Measurements from ENCODE around the gene RAET1L. TPM values are rescaled to one million over a fixed set of nuclear protein-coding genes. Genes with fewer than 3 reads are reported as not detected.

RAET1L gene
- total RNA-seq, 2 donors from 2014 or later, result not detected

DNA sequence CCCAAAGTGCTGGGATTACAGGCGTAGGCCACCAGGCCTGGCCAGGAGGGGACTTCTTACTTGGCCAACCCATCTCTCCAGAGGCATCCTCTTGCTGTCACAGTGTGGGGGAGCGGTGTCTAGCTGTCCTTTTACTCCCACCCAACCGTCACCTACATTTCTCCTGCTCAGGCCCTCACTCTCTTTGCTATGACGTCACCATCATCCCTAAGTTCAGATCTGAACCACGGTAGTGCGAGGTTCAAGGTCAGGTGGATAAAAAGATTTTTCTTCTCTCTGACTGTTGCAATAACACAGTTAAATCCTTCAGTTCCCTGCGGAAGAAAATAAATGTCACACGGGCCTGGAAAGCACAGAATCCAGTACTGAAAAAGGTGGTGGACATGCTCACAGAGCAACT lies 7.3 kb upstream of the RAET1L start:
- Histone ChIP-seq H3K36me3 (no peaks in the 10 kb centered on the region), H3K27me3 (peaks cover 0 to 5% of the 10 kb centered on the region in 2 donors), H3K27ac (no peak overlapping the region), H3K4me3 (no peak overlapping the region), H3K4me1 (peaks cover 0 to 5% of the 10 kb centered on the region in 2 donors), H3K9me3 (no peaks in the 10 kb centered on the region)
- DNase-seq (ENCODE audit: low spot score), result no peak
- TF ChIP-seq, protein P1, sequence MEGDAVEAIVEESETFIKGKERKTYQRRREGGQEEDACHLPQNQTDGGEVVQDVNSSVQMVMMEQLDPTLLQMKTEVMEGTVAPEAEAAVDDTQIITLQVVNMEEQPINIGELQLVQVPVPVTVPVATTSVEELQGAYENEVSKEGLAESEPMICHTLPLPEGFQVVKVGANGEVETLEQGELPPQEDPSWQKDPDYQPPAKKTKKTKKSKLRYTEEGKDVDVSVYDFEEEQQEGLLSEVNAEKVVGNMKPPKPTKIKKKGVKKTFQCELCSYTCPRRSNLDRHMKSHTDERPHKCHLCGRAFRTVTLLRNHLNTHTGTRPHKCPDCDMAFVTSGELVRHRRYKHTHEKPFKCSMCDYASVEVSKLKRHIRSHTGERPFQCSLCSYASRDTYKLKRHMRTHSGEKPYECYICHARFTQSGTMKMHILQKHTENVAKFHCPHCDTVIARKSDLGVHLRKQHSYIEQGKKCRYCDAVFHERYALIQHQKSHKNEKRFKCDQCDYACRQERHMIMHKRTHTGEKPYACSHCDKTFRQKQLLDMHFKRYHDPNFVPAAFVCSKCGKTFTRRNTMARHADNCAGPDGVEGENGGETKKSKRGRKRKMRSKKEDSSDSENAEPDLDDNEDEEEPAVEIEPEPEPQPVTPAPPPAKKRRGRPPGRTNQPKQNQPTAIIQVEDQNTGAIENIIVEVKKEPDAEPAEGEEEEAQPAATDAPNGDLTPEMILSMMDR (IDR thresholded peaks at IDR 0.05), result no peak

- TF ChIP-seq, protein P1 (IDR thresholded peaks at IDR 0.05), result no peak
- Histone ChIP-seq H3K27ac (no peak overlapping the region), H3K27me3 (peaks cover 0 to 3% of the 10 kb centered on the region in 2 donors), H3K4me3 (no peak overlapping the region), H3K9me3 (no peaks in the 10 kb centered on the region), H3K4me1 (peaks cover 0 to 5% of the 10 kb centered on the region in 2 donors), H3K36me3 (no peaks in the 10 kb centered on the region)
- DNase-seq (ENCODE audit: low spot score), result no peak
These were observed 5.3 kb upstream of the RAET1L start for GRCh38 chr6:150030611-150031010.

DNA sequence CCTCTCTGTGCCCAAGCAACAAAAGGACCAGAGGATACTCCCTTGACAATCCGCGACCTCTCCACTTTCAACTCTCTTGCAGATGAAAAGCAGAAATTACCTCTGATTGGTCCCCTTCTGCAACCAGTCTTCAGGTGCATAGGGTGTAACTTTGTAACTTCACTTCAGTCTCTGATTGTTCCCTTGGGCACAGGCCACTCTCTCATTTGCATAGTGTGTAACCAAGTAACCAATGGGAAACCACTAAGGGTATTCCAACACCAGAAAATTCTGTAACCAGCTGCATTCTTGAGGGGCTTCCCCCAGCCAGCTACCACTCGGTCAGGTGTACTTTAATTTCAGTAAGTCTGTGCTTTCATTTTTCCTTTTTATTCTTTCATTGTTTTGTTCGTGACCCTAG lies 4.4 kb upstream of the RAET1L start:
- no peaks in the 10 kb centered on the region for H3K9me3 ChIP-seq
- peaks cover 0 to 14% of the 10 kb centered on the region in 2 donors for H3K4me1 ChIP-seq
- no peak for DNase-seq (ENCODE audit: low spot score)
- no peak overlapping the region for H3K4me3 ChIP-seq
- peaks cover 0 to 3% of the 10 kb centered on the region in 2 donors for H3K27me3 ChIP-seq
- TF ChIP-seq, protein P1 (IDR thresholded peaks at IDR 0.05), result no peak
- no peak overlapping the region for H3K27ac ChIP-seq
- no peaks in the 10 kb centered on the region for H3K36me3 ChIP-seq

- Histone ChIP-seq H3K27ac (no peak overlapping the region), H3K9me3 (no peaks in the 10 kb centered on the region), H3K4me1 (peaks cover 0 to 14% of the 10 kb centered on the region in 2 donors), H3K4me3 (no peak overlapping the region), H3K36me3 (no peaks in the 10 kb centered on the region), H3K27me3 (peaks cover 0 to 3% of the 10 kb centered on the region in 2 donors)
- no peak for DNase-seq (ENCODE audit: low spot score)
- TF ChIP-seq, protein P1 (IDR thresholded peaks at IDR 0.05), result no peak
These were observed 3.9 kb upstream of the RAET1L start for GRCh38 chr6:150029276-150029675.

GRCh38 chr6:150028799-150029198 lies 3.5 kb upstream of the RAET1L start:
- Histone ChIP-seq H3K36me3 (no peaks in the 10 kb centered on the region), H3K4me1 (peaks cover 0 to 14% of the 10 kb centered on the region in 2 donors), H3K27me3 (peaks cover 0 to 3% of the 10 kb centered on the region in 2 donors), H3K9me3 (no peaks in the 10 kb centered on the region), H3K27ac (no peak overlapping the region), H3K4me3 (no peak overlapping the region)
- no peak for DNase-seq (ENCODE audit: low spot score)
- TF ChIP-seq, protein P1 (IDR thresholded peaks at IDR 0.05), result no peak

All from right atrium auricular region (tissue), 2 donors.